Mononuclear cell (primary cell): ENCODE measurements around the gene ALDOB. TPM values are rescaled to one million over a fixed set of nuclear protein-coding genes. Genes with fewer than 3 reads are reported as not detected.

Experiments used
- total RNA-seq: library from RNA; depleted of rRNA; stranded (reverse); fragments of >200 nt; gene quantifications from one replicate; pipeline ENCODE4 v1.2.3, GENCODE V29; 2012

The ALDOB gene
- total RNA-seq, 1 donor = not detected

Other genes starting within 250 kb of the ALDOB start
- gene BAAT, start 50.8 kb downstream of the ALDOB start, total RNA-seq = 0.10 TPM
- gene MRPL50, start 37.2 kb downstream of the ALDOB start, total RNA-seq = 17.3 TPM
- gene ZNF189, start 36.9 kb downstream of the ALDOB start, total RNA-seq = 10.4 TPM
- 12.7 TPM for gene RNF20, start 98.1 kb upstream of the ALDOB start, total RNA-seq
- gene PPP3R2, start 159.2 kb upstream of the ALDOB start, total RNA-seq = not detected